Spleen (tissue), 11 donors: ENCODE results near the gene SNX32. TPM values are rescaled to one million over a fixed set of nuclear protein-coding genes. Genes with fewer than 3 reads are reported as not detected.

Source experiments
- DNase-seq: peaks from one replicate; pipeline ENCODE4 v3.0.0-alpha.2; 2020
- H3K27ac ChIP-seq, 8 donors: fragments of 200-600 bp; sonication (generic) in 7 of 8; 1 replicate in 4 of 8; 2 replicates in 4 of 8; pipeline versions ENCODE4 v1.5.0 to v1.8.0; 2016 to 2021; ENCODE audit warnings: inconsistent platforms in 4 of 8, mild to moderate bottlenecking in 4 of 8, moderate library complexity in 1 of 8
- H3K27me3 ChIP-seq, 7 donors: fragments of 200-600 bp; sonication (generic) in 6 of 7; replicated peaks in 1 of 7; 1 replicate in 4 of 7; 2 replicates in 3 of 7; pipeline versions ENCODE4 v1.5.0 to v1.8.0; 2016 to 2021; ENCODE audit warnings: inconsistent platforms in 3 of 7, mild to moderate bottlenecking in 1 of 7
- H3K36me3 ChIP-seq, 6 donors: fragments of 200-600 bp; sonication (generic) in 5 of 6; 1 replicate in 4 of 6; 2 replicates in 2 of 6; pipeline versions ENCODE4 v1.5.0 to v1.8.0; 2016 to 2021; ENCODE audit warnings: inconsistent platforms in 2 of 6
- H3K4me1 ChIP-seq, 6 donors: fragments of 200-600 bp; sonication (generic) in 5 of 6; 1 replicate in 3 of 6; 2 replicates in 3 of 6; pipeline versions ENCODE4 v1.5.0 to v1.8.0; 2016 to 2021; ENCODE audit warnings: inconsistent platforms in 3 of 6
- H3K4me3 ChIP-seq, 8 donors: fragments of 200-600 bp; sonication (generic) in 7 of 8; 1 replicate in 4 of 8; 2 replicates in 4 of 8; pipeline versions ENCODE4 v1.5.0 to v1.8.0; 2016 to 2021; ENCODE audit warnings: inconsistent platforms in 4 of 8, mild to moderate bottlenecking in 4 of 8, moderate library complexity in 2 of 8
- H3K9me3 ChIP-seq, 8 donors: fragments of 200-600 bp; sonication (generic) in 7 of 8; 1 replicate in 4 of 8; 2 replicates in 4 of 8; pipeline versions ENCODE4 v1.5.0 to v1.8.0; 2016 to 2021; ENCODE audit warnings: inconsistent platforms in 4 of 8
- CTCF ChIP-seq, 11 experiments: fragments of 200-600 bp in 7 of 11; fragments of 450-650 bp in 4 of 11; sonication (generic) in 4 of 11; IDR thresholded peaks in 8 of 11; conservative IDR thresholded peaks in 3 of 11; 1 replicate in 7 of 11; 2 replicates in 4 of 11; pipeline versions ENCODE4 v1.4.0 to v1.8.0; 2016 to 2021; ENCODE audit warnings: antibody characterized with exemption in 11 of 11, inconsistent platforms in 4 of 11, mild to moderate bottlenecking in 1 of 11
- POLR2A ChIP-seq, 3 donors: fragments of 450-650 bp; IDR thresholded peaks; one replicate each; pipeline ENCODE4 v1.5.1; 2017; ENCODE audit warnings: antibody characterized with exemption in 3 of 3, mild to moderate bottlenecking in 1 of 3
- POLR2AphosphoS5 ChIP-seq, 3 donors: sonication (generic); formaldehyde crosslinking; IDR thresholded peaks; one replicate each; pipeline ENCODE4 v1.5.1; 2017; ENCODE audit warnings: antibody characterized with exemption in 3 of 3
- WGBS, 5 donors: extraction: QIAGEN DNeasy Blood & Tissue Kit in 3 of 5; methylation state at CpG; one replicate each; pipeline versions ENCODE4 v1.1.5 to v1.1.7; 2013 to 2018; 5-methylcytosine and 5-hydroxymethylcytosine counted together
- intact Hi-C: fragments of 100-400 bp; cut with DNase I; formaldehyde crosslinking; loops from one replicate; pipeline ENCODE4 v1.15.0; 2023; ENCODE audit warnings: low total_unique reads
- polyA plus RNA-seq, 3 donors: library from polyadenylated mRNA; stranded (reverse); fragments of 200-250 nt; gene quantifications; one replicate each; pipeline ENCODE4 v1.2.1, GENCODE V29; 2013
- total RNA-seq, 7 donors: library from RNA; depleted of rRNA in 3 of 7; stranded (reverse); fragments of >200 nt in 3 of 7; fragmentation: NEBNext Ultra II Directional in 4 of 7; extraction: Animal tissue kit (Norgen Biotek cat#: 25700) in 4 of 7; gene quantifications; one replicate each; pipeline versions ENCODE4 v1.1.0 to v1.2.1, GENCODE V29; 2016 to 2021
- donor health status: healthy with polysubstance abuse.
- donor health status: DM: no; HTN: no; CAD: no; lungs with moderate emphysema.
- donor health status: DM: no; HTN: no; CAD: no.
- donor health status: Bipolar disorder and iron deficiency.
- donor health status: healthy.
- donor health status: DM: no; HTN: no; CAD: no.
- donor health status: DM: yes; HTN: yes; CAD: no.

SNX32 gene
- total and polyA plus RNA-seq, 10 donors, result 0.22 to 1.5 (median 0.83) TPM; not detected in 2

- peak within 1 kb of the TSS; percentile 9 to 66 (median 34) for H3K4me3 ChIP-seq
- H3K4me1 ChIP-seq, result peaks cover 15 to 56% (median 39%) of the 10 kb centered on the region in 6 donors
- H3K27me3 ChIP-seq, result peaks cover 11 to 69% (median 42%) of the 10 kb centered on the region in 7 donors
- 0 to 2% (median 1%) methylated on average over 35 to 111 of the region's 112 CpGs for WGBS, 5 donors
- intact Hi-C loops, result no loop called here
- no peaks in the 10 kb centered on the region for H3K9me3 ChIP-seq
- H3K36me3 ChIP-seq, result no peaks in the 10 kb centered on the region
- no peak within 1 kb of the TSS for H3K27ac ChIP-seq
- peak in 1 of 3 donors; percentile 47 for TF ChIP-seq POLR2AphosphoS5 (IDR thresholded peaks at IDR 0.05)
- TF ChIP-seq POLR2A (IDR thresholded peaks at IDR 0.05), result no peak
- no peak for TF ChIP-seq CTCF (IDR thresholded peaks at IDR 0.05 in 8 of 11, conservative IDR thresholded peaks at IDR 0.05 in 3 of 11)
- DNase-seq, result peak; percentile 84
Observed at GRCh38 chr11:65786786-65787636, 46.8 kb upstream of the SNX32 start, which contains the start of gene OVOL1. Gene OVOL1, plus strand, starts transcription at chr11:65787063. Its CDS starts 311 bp downstream, at chr11:65787374.

- WGBS, 5 donors, result 3 to 5% (median 4%) methylated on average over 35 to 64 of the region's 64 CpGs
- peaks cover 11 to 70% (median 42%) of the 10 kb centered on the region in 7 donors for H3K27me3 ChIP-seq
Observed at GRCh38 chr11:65787649-65788622, 45.8 kb upstream of the SNX32 start.

GRCh38 chr11:65788821-65789220 is 44.9 kb upstream of the SNX32 start:
- TF ChIP-seq POLR2A (IDR thresholded peaks at IDR 0.05) (no peak), POLR2AphosphoS5 (IDR thresholded peaks at IDR 0.05) (no peak), CTCF (IDR thresholded peaks at IDR 0.05 in 8 of 11, conservative IDR thresholded peaks at IDR 0.05 in 3 of 11) (no peak)
- DNase-seq, result no peak
- Histone ChIP-seq H3K36me3 (no peaks in the 10 kb centered on the region), H3K9me3 (no peaks in the 10 kb centered on the region), H3K27ac (no peak overlapping the region), H3K4me1 (peaks cover 15 to 59% (median 41%) of the 10 kb centered on the region in 6 donors), H3K27me3 (peaks cover 11 to 76% (median 42%) of the 10 kb centered on the region in 7 donors), H3K4me3 (no peak overlapping the region)
- 85 to 92% (median 89%) methylated on average over 6 of the region's 6 CpGs for WGBS, 5 donors
- intact Hi-C loops, result no loop called here

More at GRCh38 chr11:65787649-65788622, 45.8 kb upstream of the SNX32 start:
- TF ChIP-seq POLR2A (IDR thresholded peaks at IDR 0.05), result no peak
- no peak for TF ChIP-seq CTCF (IDR thresholded peaks at IDR 0.05 in 8 of 11, conservative IDR thresholded peaks at IDR 0.05 in 3 of 11)
- TF ChIP-seq POLR2AphosphoS5 (IDR thresholded peaks at IDR 0.05), result no peak
- no peaks in the 10 kb centered on the region for H3K9me3 ChIP-seq
- H3K27ac ChIP-seq, result no peak overlapping the region
- intact Hi-C loops, result no loop called here
- H3K36me3 ChIP-seq, result no peaks in the 10 kb centered on the region
- peaks cover 15 to 59% (median 41%) of the 10 kb centered on the region in 6 donors for H3K4me1 ChIP-seq
- peak overlapping the region in 5 of 8 donors; percentile 19 to 66 (median 34) for H3K4me3 ChIP-seq
- no peak for DNase-seq
